DMS153 treated with DMSO at 0.1 percent for 48 hours (cell line): ENCODE results near the gene C8A.
A peak's percentile ranks its signal among the peaks of the same experiment; 100 is the strongest.

Experiments
- DNase-seq: peaks from one replicate; lab custom pipeline; 2025; ENCODE audit not compliant: unreplicated experiment; lab: John Stamatoyannopoulos, UW

C8A gene

DNA sequence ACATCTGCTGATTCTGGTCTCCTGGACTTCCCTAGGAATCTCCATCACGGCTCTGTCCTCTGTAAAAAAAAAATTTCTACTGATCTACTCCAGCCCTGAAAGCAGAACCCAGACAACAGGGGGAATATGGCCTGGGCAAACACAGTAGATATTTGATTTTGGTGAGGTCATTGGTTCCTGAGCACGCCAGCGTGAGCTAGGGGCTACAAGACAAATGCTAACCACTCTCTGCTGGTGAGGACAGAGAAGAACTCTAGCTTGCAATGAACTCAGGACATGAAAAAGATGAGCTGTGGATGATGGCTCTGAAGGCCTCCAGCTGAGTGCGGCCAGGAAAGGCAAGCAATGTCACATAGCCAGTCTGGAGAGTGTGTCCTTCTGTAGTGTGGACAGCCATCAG lies 18.2 kb upstream of the C8A start:
- DNase-seq, result no peak

DNA sequence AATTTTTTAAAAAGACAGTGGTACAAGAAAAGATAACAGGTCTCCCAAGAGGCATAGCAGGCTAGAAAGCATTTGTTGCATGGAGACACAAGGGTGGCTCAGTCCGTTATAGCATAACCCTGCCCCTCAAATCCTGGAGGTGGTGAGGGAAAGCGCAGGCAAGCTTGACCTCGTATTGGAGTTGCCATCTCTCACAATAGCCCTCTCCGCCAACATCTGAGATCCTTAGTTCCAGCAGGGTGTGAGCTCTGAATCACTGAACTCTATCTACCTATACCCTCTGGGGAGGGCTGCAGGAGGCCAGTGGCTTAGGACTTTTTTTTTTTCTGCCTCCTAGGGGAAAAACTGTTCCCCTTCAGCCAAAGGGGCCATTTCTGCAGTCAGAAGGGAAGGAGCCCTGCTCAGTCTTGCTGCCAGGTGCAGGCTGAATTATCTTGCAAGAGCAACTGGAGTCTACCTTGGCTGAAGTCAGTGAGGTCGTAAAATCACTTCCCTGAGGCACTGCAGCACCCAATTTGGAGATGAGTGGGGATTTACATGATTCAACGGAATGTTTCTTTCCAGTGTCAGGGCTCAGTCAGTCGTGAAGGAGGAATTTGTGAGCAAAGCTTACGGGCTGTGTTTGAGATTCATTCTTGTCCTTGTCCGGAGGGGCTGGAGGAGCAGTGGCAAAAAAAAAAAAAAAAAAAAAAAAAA lies 17.2 kb upstream of the C8A start:
- DNase-seq, result no peak

DNA sequence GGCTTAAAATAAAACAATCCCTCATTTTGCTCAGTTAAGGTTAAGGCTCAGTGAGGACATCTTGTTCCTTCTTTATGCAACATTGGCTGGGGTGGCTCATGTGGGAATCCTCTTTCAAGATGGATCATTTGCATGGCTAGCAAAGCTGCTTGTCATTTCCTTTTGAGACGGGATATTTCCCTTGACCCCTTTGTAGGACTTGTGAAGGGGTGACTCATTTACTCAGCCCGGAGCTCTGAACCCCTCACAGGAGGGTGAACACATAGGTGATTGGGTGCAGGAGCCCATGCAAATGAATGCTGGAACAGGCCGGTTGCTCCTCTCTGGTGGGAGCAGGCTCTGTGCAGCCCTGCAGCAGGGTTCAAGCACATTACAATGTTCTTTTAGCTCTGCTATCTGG lies 15.8 kb upstream of the C8A start:
- DNase-seq, result no peak

DNA sequence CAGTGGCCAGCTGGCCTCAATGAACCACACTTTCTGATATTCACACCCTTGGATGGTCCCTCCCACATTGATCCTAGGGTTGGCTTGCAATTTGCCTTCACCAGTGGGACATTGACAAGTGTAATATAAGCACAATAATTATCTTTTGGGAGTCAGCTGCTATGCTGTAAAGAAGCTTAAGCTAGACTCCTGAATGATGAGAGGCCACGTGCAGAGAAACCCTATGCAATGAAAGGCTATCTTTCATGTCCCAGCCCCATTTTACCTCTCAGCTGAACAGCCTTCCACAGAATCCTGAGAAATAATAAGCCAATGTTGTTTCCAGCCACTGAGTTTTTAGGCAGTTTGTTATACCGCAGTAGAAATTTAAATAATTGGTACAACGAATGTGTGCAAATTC lies 11.1 kb upstream of the C8A start:
- no peak for DNase-seq

DNA sequence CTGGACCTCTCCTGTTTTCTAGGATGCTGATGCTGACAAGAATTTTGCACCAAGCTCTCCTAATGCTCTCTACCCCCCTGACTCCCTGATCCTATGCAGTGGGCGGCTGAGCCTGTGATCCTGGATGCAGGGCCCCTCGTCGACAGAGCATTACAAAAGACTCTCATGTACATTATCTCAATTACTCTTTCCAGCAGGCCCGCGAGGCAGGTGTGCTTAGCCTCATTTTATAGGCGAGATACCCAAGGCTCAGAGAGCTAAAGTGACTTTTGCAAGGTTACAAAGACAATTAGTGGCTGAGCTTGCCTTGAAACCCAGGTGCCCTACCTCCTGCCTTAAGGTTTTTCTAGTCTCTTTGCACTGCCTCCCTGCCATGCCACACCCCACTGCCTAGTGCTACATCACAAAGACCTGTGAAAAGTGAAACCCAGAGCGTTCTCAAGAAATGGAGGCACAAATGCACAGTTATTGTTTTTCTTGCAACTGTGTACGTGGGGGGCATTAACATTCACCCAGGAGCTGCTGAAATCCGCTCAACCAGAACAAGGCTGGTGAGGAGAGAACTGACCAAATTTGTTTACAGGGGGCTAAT lies 10.0 kb upstream of the C8A start:
- DNase-seq, result no peak

DNA sequence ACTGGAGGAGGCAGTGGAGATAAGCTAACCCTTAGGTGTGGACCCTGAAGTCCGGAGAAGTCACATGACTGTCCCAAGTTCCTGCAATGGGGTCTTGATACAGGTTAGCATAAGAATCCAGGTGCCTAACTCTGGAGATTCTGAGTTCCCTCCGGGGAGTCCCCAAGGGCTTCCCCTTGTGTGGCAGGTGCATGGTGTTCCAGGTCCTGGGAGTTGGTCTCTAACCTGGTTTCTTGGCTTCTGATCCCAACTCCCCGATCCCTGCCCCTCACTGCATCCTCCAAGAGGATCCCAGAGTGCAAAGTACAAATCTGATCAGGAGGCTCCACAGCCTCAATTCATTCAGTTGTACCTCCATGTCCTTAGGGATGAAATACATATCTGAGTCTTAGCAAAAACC lies 9.3 kb upstream of the C8A start:
- no peak for DNase-seq

DNA sequence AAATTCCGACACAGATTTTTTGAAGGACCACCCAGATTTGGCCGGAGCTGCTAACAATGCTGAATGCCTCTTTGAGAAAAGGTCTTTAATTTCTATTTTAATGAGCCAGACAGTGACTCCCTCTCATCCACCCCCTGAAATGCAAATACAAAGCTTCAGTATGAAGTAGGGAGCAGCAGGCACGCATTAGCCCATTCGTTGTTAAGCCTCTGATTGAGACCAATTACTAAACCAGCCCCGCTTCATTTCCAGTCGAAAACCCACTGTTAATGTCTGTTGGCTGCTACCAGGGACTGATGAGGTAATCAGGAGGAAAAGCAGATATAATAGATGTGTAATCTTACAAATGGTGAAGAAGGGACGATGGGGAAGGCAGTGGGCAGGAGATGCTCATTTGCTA lies 4.8 kb upstream of the C8A start:
- DNase-seq, result no peak

DNA sequence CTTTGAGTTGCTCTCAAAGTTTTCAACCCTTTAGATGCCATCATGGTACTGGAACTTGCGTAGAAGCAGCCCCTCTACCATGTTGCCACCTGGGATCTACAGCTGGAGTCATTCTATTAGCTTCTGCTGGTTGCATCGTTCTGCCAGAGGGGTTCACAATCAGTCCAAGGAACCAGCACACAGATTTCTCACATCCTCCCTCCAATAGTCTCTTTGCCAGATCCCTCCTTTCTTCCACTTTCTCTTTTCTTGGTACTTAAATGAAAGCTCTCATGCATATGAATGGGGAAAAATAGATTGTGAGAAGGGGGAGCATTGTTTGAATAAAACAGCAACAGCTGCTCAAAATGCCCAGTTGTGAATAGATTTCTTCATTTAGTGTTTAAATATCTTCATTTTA lies 4.2 kb upstream of the C8A start:
- no peak for DNase-seq

DNA sequence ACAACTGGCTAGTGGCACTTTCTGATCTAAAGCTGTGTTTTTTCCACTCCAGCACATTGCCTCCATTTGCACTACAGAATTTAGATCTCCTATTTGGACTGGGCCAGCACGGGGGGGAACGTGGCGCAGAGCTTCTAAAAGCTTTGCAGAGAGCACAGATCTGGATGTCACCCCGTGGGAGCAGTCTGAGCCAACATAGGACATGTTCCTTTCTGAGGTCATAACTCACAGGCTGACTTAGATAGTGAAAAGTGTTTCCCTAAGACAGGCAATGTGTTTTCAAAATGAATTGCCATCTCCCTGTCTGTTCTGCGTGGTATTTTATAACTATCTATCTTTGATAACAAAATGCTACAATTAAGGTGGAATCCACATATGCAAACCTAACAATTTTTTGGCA lies 3.7 kb upstream of the C8A start:
- no peak for DNase-seq

DNA sequence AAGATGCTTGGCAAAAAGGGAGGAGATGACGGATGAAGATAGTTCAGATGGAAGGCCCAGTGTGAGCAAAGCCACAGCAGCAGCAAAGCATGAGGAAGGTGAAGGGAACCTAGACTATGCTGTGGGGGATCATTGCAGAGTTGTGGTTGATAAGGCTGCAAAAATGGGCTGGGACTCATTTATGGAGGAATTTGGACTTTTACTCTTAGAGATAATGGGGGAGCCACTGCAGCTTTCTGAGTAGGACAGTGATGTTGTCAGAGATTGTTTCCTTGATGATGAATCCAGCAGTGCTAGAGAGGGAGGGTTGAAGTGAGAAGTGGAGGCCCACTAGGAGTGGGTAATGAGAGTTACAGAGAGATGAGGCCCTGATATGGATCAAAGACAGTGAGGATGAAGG lies 2.1 kb upstream of the C8A start:
- no peak for DNase-seq

DNA sequence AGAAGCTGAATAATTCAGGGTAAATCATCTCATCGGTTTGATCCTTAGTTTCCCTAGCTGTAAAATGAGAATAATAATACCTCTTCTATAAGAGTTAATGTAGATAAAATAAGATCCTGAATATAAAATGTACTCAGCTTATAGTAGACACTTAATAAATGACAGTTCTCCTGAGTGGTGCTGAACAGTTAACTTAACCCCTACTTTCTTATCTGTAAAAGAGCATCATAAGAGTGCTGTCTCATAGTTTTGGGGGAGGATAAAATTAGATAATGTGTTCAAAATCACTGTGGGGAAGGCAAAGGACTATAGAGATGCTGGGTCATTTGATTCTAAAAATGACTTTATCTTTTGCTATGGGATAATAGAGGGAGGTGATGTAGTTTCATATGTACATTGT lies 593 bp downstream of the C8A start:
- DNase-seq, result no peak

DNA sequence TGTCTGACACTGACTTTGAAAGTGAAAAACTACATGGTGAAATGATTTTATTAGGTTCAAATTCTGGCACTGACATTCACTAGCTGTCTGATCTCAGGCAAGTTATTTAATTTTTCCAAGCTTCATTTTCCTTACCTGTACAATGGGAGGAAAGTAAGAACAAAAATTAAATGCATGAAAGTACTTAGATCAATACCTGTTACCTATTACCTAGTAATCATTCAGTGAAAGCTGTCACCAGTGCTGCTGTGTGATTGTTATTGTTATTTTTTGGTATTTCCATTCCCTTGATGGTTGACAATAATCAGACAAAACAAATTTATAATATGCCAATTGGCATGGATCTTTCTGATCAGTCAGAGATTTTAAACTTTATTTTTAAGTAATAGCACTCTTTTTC lies 1.6 kb downstream of the C8A start:
- DNase-seq, result no peak

DNA sequence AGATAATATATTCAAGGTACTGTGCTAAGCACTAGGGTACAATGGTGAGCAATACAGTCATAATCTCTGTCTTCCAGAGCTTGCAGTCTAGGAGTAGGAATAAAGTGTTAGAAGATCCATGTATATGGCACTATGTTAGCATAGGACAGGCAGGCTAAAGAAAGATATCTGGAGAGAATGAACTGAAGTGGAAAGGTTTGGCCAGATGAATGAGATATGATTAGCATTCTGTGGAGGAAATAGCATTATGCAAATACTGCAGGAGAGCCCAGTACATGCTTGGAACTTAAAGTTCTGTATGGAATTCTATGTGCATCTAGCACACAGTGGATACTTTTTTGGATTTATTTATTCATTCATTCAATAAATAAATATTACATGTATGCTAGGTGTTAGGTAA lies 4.7 kb downstream of the C8A start:
- no peak for DNase-seq

DNA sequence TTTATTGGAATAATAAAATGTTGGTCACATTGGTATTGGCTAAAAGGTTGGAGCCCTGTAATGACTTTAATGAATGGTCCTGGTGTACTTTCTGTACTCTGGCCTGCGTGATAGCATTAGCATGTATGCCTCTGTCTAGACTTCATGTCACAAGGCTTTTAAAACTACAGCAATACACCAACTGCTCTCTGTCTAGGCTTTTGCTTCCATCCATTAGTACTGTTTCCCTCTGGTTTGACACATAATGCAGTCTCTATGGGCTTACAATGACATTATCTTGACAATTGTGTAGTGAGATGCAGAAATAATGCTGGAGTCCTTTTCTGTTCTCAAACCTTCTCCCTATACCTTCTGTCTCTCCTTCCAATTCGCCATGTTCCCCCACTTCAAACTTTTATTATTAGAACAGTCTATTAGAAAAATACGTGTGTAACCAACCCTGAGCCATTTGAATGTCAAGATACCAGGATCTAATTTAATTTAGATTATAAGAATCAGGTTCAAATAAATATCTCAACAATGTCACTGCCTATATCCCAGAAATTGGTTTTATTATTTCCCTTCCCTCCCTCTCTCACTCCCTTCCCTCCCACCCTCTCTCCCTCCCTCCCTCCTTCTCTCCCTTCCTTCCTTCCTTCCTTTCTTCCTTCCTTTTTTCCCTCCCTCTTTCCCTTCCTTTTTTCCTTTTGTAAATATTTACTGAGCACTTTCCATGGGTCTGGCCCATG lies 8.8 kb downstream of the C8A start:
- no peak for DNase-seq

DNA sequence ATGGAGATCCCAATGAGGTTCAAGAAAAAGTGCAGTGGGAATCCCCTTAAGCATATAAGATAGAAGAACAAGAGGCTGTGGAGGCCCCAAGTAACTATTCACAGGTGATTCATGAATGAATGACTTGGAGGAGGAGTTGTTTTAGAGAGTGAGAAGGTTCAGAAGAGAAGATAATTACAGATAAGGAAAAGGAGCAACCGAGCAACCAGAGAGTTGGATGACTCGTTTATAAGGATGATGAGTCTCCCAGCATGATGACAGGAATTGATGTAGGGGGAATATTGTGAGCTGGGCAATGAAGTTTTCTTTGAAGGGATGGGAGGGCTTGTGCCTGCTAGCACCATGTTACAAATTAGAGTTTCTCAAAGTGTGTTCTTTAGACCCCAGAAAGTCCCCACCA lies 9.8 kb downstream of the C8A start:
- DNase-seq, result no peak

DNA sequence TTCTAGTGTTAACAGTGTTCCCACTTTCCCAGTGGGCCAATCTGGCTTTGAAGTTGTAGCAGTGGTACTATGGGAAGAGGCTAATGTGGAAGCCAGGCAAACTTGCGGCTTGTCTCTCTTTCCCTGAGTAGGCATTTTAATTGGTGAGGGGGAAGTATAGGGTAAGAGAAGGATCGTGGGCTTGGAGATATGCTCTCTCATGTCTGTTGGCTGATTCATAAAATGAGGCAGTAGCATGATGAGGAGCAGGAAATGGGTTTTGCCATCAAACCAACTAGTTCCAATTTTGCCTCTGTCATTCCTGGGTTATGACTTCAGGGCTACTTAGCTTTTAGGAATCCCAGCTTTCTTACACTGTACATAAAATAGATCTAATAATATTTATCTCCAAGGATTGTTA lies 12.1 kb downstream of the C8A start:
- no peak for DNase-seq

DNA sequence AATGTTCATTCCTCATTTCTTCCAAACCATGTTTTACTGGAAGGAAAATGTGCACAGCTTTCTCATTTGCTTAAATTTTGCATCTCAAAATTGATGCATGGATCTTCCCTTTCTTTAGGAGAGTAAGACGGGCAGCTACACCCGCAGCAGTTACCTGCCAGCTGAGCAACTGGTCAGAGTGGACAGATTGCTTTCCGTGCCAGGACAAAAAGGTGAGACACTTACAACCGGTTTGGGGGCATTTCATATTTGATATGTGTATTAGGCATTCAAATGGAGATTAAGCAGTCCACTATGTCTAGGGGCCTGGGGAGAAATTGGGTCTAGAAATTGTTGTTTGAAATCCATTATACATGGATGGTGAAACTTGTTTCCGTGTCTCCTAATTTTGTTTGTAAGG lies 12.9 kb downstream of the C8A start:
- no peak for DNase-seq

DNA sequence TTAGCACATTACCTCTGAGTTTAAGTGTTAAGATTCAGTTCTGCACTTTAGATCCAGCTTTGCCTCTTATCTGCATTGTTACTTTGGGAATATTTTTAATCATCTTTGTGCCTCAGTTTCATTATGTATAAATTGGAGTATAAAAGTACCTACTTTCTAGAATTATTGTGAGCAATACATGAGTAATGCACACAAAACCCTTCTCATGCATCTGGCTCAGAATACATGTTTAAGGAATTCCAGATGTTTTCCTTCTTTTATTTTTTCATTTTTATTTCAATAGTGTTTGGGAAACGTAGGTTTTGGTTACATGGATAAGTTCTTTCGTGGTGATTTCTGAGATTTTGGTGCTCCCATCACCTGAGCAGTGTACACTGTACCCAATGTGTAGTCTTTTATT lies 14.2 kb downstream of the C8A start:
- DNase-seq, result no peak

DNA sequence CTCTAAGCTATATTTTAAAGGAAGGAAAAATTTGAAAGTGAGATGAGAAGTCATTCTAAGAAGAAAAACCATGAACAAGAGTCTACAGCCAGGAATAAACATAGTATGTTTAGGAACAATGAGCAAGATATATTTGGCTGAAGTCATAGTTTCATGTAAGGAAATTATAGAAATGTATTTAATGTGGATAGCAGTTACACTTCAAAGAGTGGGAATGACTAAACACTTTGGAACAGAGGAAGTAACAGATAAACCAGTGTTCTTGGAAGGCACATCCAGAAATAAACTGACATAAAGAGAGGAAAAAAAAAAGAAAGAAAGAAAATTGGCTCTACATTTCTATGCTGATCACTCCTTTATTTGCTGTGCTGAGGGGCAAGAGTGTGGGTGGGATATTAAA lies 18.0 kb downstream of the C8A start:
- DNase-seq, result no peak

DNA sequence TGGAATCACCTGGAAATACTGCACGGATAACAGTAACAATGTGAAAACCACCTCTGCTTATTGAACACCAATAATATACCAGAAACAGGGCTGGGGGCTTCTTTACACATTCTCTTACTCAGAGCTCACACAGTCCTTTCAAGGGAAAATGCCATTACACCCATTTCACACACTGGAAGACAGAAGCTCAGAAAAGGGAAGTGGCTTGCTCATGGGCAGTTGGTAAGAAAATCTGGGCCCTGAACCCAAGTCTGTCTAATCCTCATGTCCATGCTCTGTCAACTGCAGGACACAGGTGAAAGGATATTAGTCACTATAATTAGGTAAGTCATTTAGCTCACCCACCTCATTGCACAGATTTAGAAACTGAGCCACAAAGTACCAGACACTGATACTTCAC lies 18.6 kb downstream of the C8A start:
- DNase-seq, result no peak

DNA sequence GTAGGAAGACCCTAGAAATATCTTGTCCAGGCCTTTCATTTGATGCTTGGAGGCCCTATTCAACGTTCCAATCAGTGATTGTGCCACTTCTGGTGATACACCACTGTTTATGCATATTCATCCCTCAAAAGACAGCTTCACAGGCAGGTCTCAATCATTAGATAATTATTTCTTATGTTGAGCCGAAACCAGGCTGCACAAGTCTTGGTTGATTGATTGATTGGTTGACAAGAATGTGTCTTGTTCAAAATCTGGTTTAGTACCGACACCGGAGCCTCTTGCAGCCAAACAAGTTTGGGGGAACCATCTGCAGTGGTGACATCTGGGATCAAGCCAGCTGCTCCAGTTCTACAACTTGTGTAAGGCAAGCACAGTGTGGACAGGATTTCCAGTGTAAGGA lies 20.1 kb downstream of the C8A start:
- no peak for DNase-seq

DNA sequence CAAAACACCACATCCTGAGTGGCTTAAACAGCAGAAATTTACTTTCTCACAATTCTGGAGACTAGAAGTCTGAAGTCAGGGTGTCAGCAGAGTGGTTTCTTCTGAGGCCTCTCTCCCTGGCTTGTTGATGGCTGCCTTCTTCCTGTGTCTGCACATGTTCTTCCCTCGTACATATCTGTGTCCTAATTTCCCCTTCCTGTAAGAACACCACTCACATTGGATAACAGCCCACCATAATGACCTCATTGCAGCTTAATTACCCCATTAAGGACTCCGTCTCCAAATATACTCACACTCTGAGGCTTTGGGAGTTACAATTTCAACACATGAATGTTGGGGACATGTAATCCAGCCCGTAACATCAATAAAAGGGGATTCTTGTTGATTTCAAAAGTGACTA lies 23.4 kb downstream of the C8A start:
- peak; percentile 26 for DNase-seq

DNA sequence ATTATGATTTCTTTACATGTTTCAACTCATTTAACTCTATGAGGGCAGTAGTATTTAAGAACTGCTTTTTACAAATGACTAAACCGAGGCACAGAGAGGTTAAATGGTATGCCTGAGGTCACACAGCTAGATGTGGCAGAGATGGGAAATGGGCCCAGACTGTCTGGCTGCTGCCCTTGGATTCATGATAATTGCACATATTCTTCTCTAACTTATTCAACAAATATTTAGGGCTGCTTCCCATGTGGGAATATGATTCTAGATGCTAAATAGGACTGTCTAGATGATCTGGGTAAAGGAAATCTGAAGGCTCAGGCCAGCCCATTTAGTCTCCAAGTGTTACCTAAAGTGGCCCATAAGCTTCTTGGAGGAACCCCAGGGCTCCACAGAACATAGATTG lies 26.2 kb downstream of the C8A start:
- no peak for DNase-seq
